ENCODE measurements around the gene MEGF11.

DNA sequence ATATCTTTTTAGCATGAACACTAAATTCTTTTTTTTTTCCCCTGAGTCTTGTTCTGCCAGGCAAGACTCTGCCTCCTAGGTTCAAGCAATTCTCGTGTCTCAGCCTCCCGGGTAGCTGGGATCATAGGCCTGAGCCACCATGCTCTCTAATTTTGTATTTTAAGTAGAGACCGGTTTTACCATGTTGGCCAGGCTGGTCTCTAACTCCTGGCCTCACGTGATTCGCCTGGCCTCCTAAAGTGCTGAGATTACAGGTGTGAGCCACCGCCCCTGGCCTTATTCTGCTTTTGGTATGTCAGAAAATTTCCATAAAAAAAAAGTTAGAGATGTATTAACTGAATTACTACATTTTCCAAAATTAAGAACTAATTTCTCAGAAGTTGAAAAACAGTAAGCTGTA lies 370.0 kb downstream of the MEGF11 start:
- TF ChIP-seq POLR2A (IDR thresholded peaks at IDR 0.05; ENCODE audit: low read depth): no peak
- TF ChIP-seq, protein P1, sequence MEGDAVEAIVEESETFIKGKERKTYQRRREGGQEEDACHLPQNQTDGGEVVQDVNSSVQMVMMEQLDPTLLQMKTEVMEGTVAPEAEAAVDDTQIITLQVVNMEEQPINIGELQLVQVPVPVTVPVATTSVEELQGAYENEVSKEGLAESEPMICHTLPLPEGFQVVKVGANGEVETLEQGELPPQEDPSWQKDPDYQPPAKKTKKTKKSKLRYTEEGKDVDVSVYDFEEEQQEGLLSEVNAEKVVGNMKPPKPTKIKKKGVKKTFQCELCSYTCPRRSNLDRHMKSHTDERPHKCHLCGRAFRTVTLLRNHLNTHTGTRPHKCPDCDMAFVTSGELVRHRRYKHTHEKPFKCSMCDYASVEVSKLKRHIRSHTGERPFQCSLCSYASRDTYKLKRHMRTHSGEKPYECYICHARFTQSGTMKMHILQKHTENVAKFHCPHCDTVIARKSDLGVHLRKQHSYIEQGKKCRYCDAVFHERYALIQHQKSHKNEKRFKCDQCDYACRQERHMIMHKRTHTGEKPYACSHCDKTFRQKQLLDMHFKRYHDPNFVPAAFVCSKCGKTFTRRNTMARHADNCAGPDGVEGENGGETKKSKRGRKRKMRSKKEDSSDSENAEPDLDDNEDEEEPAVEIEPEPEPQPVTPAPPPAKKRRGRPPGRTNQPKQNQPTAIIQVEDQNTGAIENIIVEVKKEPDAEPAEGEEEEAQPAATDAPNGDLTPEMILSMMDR (IDR thresholded peaks at IDR 0.05): no peak
